ENCODE data around the gene RSL1D1.

The RSL1D1 gene

GRCh38 chr16:11851294-11852091, at the start of gene RSL1D1:
Gene RSL1D1 (minus strand): TSS chr16:11851542. CDS start chr16:11851512, 30 bp downstream.
- DNase-seq = peak; percentile 79

DNA sequence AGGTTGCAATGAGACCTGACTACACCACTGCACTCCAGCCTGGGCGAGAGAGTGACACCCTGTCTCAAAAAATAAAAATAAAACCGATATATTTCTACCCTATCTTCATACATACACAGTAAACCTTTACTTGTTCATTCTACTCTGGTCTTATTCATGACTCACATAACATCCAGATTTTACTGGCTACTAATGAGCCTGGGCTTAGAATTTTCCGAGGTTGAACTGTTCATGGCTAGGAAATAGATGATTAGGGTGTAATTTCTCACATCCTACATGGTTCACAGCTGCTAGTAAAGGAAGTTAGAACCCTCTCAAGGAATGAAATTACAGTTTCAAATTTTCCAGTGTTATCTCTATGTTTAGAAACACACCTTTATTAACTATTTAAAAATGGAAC, 49.7 kb upstream of the RSL1D1 start:
- DNase-seq = no peak

DNA sequence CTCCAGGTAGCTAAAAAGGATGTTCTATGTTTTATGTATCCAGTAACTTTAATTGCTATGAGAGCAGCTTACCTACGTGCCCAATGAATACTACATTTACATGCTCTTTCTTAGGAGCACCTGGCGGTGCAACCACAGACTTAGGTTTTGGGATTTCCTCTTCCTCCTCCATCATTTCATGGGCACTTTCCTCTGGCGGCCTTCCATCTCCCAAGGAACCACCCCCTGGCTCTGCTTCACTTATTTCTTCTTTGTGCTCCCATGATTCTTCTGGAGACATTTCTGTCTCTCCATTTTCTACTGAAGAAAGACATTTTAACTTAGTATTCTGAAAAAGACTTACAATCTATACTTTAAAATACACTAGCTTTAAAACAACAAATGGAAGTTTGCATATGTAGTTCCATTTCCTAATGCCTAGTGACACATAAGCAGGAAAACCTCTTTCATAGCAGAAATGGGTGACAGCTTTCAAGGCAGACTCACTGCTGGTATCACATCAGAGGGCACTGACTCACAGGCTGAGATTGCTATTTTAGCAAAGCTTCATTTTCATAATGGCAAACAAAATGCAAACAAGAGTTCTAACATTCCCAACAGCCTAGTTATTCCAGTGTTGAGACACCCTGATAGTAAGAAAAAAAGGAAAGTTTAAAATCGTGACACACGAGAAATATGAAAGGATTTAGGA, 45.3 kb upstream of the RSL1D1 start:
- peak; percentile 11 for DNase-seq

GRCh38 chr16:11893571-11893970, 42.2 kb upstream of the RSL1D1 start:
- no peak for DNase-seq

GRCh38 chr16:11892761-11893160, 41.4 kb upstream of the RSL1D1 start:
- DNase-seq = no peak

DNA sequence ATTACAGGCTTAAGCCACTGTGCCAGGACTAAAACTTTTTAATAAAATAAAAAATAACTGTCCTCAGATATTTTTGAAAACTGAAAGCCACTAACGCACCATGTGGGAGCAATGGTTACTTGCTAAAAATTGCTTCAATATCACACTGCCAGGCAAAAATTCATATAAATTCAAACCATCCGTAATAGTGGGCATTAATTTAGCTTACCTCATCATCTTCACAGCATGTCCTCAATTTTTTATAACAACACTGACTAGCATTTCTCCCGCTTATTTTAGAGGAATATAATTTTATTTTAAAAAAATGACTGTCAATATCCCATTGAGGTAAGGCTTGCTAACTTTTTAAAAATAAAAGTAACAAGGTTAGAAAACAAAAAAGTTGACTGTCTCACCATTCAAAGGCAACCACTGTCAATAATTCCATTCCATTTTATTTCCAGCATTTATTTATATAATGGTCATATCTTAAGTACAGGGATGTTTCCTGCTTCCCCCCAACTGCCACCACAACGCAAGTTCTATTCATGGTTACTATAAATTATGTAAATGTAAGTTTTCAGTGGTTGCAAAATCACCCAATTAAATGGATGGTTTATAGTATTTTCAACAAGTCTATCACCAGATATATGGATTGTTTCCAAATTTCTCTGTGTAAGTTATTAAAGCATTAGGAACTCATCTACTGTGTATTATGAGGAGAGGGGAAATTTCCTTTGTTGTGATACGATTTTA, 39.1 kb upstream of the RSL1D1 start:
- no peak for DNase-seq

- DNase-seq = no peak
Measured at GRCh38 chr16:11886881-11887280, 35.5 kb upstream of the RSL1D1 start.

DNA sequence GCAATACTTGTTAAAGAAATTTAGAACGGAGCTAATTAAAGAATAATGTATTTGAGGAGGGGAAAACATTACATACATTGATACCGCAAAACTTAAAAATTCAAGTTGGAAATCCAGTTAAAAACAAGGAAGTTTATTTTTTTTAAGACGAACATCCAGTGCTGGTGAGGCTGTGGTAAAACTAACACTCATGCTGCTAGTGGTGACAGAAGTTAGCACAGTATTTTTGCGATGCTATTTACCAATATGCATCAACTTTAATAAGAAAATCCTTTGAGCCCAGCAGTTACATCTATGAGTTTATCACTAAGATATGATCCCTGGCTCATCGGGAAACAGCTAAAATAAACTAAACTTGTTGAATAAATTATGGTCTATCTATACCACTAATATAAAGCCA, 32.7 kb upstream of the RSL1D1 start:
- no peak for DNase-seq

GRCh38 chr16:11880007-11880406, 28.7 kb upstream of the RSL1D1 start:
- no peak for DNase-seq

GRCh38 chr16:11877374-11877773, 26.0 kb upstream of the RSL1D1 start:
- DNase-seq = no peak

GRCh38 chr16:11876306-11876705, 25.0 kb upstream of the RSL1D1 start:
- no peak for DNase-seq

DNA sequence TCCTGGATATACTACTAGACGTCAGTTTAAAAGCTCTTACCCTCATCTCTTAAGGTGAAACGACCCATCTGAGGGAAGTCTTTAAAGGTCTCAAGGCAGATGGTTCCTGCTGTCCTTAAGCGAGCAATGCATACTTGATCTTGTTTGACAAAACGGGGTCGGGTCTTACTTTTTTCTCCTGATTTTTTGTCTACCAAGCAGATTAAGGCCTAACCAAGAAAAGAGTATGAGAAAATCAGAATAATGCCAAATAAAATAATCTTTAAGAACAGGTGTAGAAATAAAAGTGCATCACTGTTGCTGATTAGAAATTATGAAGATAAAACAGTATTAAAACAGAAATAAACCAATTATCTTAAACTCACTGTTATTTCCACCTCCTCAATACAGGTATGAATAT, 24.4 kb upstream of the RSL1D1 start:
- no peak for DNase-seq

GRCh38 chr16:11871193-11871592, 19.9 kb upstream of the RSL1D1 start:
- no peak for DNase-seq

DNA sequence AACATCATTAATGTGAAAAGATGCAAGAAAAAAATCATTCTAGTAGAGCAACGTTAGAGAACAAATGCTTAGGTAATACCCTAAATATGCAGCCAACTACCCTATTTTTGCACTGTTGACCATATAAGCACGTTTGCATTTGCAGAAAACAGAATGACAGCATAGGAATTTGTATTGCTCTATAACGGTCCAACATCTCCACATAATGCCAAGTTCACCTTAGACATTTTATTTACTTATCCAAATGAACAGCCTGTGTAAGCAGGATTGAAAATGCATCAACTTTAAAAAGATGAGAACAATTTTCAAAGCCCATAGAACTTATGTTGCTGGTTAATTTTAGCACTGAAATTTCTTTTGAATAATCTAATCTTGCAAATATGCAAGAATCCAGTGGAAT, 19.1 kb upstream of the RSL1D1 start:
- DNase-seq = no peak

DNA sequence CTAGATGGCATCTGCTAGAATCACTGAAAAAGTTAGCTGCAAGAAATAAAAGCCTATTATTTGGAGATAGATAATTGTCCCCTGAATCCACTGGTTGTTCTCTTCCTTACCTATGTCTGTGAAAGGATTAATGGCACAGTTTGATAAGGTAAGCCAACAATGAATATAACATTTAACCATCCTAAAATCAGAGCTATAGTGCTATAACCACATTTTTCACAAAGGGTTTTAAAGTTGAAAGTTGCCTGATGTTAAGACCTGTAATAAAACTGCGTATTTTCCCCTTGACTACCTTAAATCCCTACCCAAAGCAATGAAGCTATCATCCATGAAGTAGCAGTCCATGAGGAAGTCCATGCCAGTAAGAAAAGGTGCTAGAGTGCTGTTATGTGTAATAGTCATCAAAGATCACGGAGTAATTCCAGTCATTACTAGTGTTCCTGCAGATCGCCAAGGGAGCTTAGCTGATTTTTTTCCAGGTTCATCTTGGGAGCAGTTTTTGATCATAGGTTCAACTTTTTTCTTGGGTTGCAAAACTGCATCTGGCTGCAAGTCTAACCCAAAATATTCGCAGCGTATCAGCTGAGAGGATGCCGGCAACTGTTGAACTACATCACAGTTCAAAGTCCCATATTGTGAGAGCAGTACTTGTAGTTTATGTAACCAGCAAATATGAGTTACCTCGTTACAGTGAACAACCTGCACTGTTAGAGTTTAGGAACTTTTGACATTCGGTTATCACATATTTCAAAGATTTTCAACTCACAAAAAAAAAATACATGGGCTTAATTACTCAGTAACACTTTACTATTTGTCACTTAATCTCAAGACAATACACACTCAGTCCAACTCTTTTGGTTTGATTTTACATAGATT, 18.2 kb upstream of the RSL1D1 start:
- DNase-seq = no peak

DNA sequence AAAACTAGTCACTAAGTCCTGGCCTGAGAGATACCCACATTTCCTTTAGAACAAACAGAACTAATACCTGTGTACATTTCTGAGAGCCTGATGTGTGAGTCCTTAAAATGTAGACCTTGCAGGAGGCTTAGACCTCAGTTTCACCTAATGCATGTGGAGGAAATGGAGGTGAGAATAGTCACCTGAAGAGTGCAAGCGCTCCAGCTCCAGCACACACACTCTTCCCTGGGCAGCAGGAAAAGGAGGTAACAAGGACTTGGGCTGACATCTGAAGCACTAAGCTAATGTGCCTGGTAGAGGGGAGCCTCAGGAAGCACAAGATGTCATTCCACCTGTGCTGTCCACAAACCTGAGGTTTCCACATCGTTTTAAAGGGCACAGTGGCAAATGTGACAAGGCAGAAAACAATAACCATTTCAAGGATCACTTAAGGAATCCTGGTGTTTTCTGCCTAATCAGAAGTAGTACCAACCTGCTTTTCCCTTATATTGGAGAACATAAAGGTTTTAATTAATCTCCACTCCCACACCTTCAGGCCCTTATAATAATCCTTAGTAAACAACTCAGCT, 17.2 kb upstream of the RSL1D1 start:
- DNase-seq = no peak

GRCh38 chr16:11862489-11862888, 11.1 kb upstream of the RSL1D1 start:
- no peak for DNase-seq

DNA sequence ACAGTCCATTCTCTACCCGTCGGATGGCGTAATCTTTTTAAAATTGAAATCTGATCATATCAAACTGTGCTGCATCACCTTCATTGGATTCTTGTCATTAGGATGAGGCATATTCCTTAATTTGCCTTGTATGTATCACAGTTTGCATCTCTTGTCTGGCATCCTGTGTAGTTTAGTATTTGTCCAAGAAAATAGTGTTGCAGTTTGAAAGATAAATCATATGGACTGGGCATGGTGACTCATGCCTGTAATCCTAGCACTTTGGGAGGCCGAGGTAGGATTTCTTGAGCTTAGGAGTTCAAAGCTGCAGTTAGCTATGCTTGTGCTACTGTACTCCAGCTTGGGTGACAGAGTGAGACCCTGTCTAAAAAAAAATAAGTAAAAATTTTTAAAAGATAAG, 5.8 kb upstream of the RSL1D1 start:
- DNase-seq = no peak

- no peak for DNase-seq
Measured at GRCh38 chr16:11852092-11852809, 909 bp upstream of the RSL1D1 start.

- no peak for DNase-seq
Measured at GRCh38 chr16:11848842-11849241, 2.5 kb downstream of the RSL1D1 start.

DNA sequence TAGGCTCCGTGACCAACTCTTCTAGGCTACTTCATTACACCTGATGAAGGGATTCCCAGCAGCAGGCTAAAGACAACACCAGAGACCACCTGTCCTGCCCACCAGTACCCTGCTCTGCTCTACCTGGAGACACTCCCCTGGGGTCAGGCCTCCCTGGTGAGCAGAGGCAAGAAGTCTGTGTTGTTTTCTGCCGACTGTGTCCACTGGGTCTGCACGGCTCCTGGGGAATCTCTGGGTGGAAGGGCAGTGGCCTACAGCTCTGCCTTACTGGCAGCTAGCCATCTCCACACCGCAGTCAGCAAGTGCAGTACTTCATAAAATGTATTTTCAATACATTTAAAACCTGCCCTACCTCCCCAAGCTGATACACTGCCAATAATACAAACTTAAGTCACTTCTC, 6.8 kb downstream of the RSL1D1 start:
- DNase-seq = no peak

DNA sequence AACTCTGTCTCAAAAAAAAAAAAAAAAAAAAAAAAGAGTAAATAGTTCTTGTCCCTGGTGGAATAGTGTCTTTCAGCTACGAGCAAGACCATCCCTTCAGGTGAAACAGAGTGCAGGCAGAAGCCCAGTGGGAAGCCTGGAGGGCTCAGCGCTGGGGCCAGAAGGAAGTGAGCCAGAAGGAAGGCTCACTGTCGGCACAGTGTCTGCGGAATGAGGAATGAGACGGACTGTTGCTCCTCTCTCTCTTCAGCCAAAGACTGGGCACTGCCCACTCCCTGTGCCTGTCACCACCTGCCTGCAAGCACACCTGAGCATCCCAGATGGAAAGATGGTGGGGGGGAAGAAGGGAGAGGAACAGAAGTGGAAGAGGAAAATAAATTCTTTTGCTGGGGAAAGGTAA, 7.5 kb downstream of the RSL1D1 start:
- DNase-seq = no peak
